Activated naive CD4-positive, alpha-beta T cell treated with anti-CD3 and anti-CD28 coated beads for 36 hours (primary cell): ENCODE measurements around the gene AK9. TPM values are rescaled to one million over a fixed set of nuclear protein-coding genes. Genes with fewer than 3 reads are reported as not detected.

Experiments
- CTCF ChIA-PET: fragments of 350-600 bp; sonication (Branson Sonifier 250); formaldehyde crosslinking; loops from one replicate; lab custom pipeline; 2021; ENCODE audit warnings: antibody characterized with exemption; lab: Charles Lee
- DNase-seq: peaks from one replicate; pipeline ENCODE4 v3.0.0-alpha.2; 2020
- H3K27ac Mint-ChIP-seq: one replicate; pipeline ENCODE4 v1.8.0; 2021; ENCODE audit warnings: mild to moderate bottlenecking, mixed read lengths
- H3K27me3 Mint-ChIP-seq: one replicate; pipeline ENCODE4 v1.8.0; 2021; ENCODE audit warnings: low read depth, mixed read lengths
- H3K36me3 Mint-ChIP-seq: one replicate; pipeline ENCODE4 v1.8.0; 2021; ENCODE audit warnings: low read depth, mixed read lengths
- H3K4me1 Mint-ChIP-seq: one replicate; pipeline ENCODE4 v1.8.0; 2021; ENCODE audit warnings: low read depth, mixed read lengths
- H3K4me3 Mint-ChIP-seq: one replicate; pipeline ENCODE4 v1.8.0; 2021; ENCODE audit warnings: mild to moderate bottlenecking, moderate library complexity, mixed read lengths
- H3K9me3 Mint-ChIP-seq: one replicate; pipeline ENCODE4 v1.8.0; 2021; ENCODE audit warnings: mixed read lengths
- intact Hi-C: fragments of 100-400 bp; cut with micrococcal nuclease; formaldehyde crosslinking; loops from one replicate; pipeline ENCODE4 v1.15.1; 2023
- total RNA-seq, 2 experiments: library from RNA; stranded (reverse); gene quantifications; one replicate each; pipeline ENCODE4 v1.2.3, GENCODE V29; 2021

Gene AK9
- total RNA-seq, 2 experiments from 2014 or later: 1.7 TPM

DNA sequence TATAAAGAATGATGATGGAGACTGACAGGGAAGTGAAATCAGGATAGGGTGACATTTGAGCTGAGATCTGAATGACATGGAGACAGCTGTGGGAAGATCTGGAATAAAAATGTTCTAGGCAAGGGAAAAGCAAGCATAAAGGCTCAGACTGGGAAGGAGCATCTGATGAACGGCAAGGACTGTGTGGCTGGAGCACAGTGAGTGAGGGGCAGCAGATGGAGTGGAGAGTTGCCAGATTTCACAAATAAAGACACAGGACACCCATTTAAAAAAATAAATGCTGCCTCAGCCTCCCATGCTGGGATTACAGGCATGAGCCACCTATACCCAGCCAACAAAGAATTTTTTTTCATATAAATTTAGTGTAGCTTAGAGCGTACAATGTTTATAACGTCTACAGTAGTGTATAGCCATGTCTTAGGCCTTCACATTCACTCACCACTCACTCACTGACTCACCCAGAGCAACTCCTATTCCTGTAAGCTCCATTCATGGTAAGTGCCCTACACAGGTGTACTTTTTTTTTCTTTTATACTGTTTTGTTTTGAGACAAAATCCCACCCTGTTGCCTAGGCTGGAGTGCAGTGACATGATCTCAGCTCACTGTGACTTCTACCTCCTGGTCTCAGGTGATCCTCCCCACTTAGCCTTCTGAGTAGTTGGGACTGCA is 205.6 kb downstream of the AK9 start:
- H3K4me1 Mint-ChIP-seq: peaks cover 24% of the 10 kb centered on the region
- no peak overlapping the region for H3K4me3 Mint-ChIP-seq
- peaks cover 13% of the 10 kb centered on the region for H3K36me3 Mint-ChIP-seq
- H3K9me3 Mint-ChIP-seq: no peaks in the 10 kb centered on the region
- intact Hi-C loops: no loop called here
- H3K27me3 Mint-ChIP-seq: no peaks in the 10 kb centered on the region
- no peak for DNase-seq
- H3K27ac Mint-ChIP-seq: no peak overlapping the region
- CTCF ChIA-PET: interaction anchor here (1.4 kb wide), 1 partner anchor 555 kb away, joined by 5 read pairs; no protein-coding TSS in a partner anchor

DNA sequence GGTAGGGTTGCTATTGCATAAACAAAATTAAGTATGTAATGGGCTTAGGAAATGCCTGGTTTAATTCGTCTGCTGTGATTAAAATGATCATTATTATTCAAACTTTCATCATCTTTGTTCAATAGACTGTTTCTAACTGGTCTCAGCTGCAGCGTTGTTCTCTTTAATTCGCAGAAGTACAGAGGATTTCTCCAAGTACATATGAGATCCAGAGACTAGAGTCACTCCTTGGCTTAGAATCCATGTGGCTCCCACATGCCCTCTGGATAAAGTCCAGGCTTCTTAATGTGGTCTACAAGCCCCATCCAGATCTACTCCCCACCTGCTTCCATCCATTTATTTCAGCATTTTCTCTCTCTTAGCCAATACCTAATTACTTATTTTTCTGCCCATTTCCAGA is 206.9 kb downstream of the AK9 start:
- peaks cover 18% of the 10 kb centered on the region for H3K36me3 Mint-ChIP-seq
- intact Hi-C loops: loop anchor here (5.0 kb wide), 1 partner anchor 927 kb away; no protein-coding TSS in a partner anchor

DNA sequence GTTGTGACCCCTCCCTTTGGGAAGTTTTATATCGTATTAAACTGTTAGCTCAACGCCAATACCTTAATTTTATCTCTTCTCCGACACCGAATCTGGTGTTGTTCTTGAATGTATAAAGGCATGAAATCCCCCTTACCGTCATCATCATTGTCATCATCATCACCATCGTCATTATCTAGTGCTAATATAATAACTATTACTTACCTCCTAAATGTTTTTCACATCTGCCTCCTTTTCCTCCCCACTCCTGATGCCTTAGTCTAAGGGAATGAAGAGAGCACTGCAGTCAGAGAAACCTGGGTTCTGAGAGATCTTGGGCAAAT is 207.3 kb downstream of the AK9 start:
- Mint-ChIP-seq H3K4me1 (peaks cover 31% of the 10 kb centered on the region), H3K27ac (no peak overlapping the region), H3K4me3 (peak overlapping the region; percentile 69), H3K27me3 (no peaks in the 10 kb centered on the region), H3K9me3 (no peaks in the 10 kb centered on the region), H3K36me3 (peaks cover 22% of the 10 kb centered on the region)
- intact Hi-C loops: loop anchor here (1.0 to 5.0 kb wide), 10 partner anchors 28 to 1391 kb away; partner anchors contain the start of genes AK9, AMD1, CD164 and CDC40
- DNase-seq: no peak
- CTCF ChIA-PET: no interaction called here

More for the DNA sequence above, 206.9 kb downstream of the AK9 start:
- no peaks in the 10 kb centered on the region for H3K27me3 Mint-ChIP-seq
- CTCF ChIA-PET: no interaction called here
- no peak overlapping the region for H3K27ac Mint-ChIP-seq
- peak overlapping the region; percentile 69 for H3K4me3 Mint-ChIP-seq
- H3K4me1 Mint-ChIP-seq: peaks cover 27% of the 10 kb centered on the region
- DNase-seq: no peak
- no peaks in the 10 kb centered on the region for H3K9me3 Mint-ChIP-seq

- peak; percentile 88 for DNase-seq
- peak within 1 kb of the TSS; percentile 85 for H3K4me3 Mint-ChIP-seq
- H3K9me3 Mint-ChIP-seq: no peaks in the 10 kb centered on the region
- H3K4me1 Mint-ChIP-seq: peaks cover 37% of the 10 kb centered on the region
- H3K27me3 Mint-ChIP-seq: no peaks in the 10 kb centered on the region
- H3K36me3 Mint-ChIP-seq: peaks cover 26% of the 10 kb centered on the region
- intact Hi-C loops: loop anchor here (1.0 to 5.0 kb wide), 10 partner anchors 28 to 1392 kb away; partner anchors contain the start of genes AK9, AMD1, CD164 and CDC40
- CTCF ChIA-PET: interaction anchor here (1.0 to 1.3 kb wide), 3 partner anchors 29 to 41 kb away, joined by 3 read pairs; no protein-coding TSS in a partner anchor
- peak within 1 kb of the TSS; percentile 80 for H3K27ac Mint-ChIP-seq
Measured at GRCh38 chr6:109482905-109483734, 207.9 kb downstream of the AK9 start, which contains the start of gene ZBTB24. TSS of gene ZBTB24 (minus strand) at chr6:109483219. CDS start at chr6:109482026, 1,193 bp downstream.

DNA sequence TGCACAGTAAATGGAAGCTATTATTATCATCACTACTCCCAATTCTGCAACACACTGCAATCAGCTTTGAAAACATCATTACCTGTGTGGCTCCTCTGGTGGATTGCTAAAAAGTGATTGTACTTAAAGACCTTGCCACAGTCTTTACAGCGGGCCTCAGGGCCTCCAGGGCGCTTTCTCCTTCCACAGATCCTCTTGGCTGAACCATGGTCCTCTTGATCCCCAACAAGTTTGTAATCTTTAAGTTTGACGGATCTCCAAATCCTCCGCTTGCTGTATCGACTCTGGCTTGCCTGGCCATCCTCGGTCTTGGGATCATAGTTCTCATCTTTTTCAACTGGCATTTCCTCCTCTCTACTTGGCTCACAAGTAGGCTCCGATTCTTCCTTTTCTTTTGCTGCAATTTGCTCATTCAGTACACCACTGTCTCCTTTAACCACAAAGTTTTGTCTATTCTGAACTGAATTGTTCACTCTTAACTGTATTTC is 210.0 kb downstream of the AK9 start:
- CTCF ChIA-PET: no interaction called here
- H3K9me3 Mint-ChIP-seq: no peaks in the 10 kb centered on the region
- peaks cover 56% of the 10 kb centered on the region for H3K4me1 Mint-ChIP-seq
- intact Hi-C loops: loop anchor here (5.0 kb wide), 1 partner anchor 924 kb away; no protein-coding TSS in a partner anchor
- peak overlapping the region; percentile 85 for H3K4me3 Mint-ChIP-seq
- no peak for DNase-seq
- H3K27ac Mint-ChIP-seq: peak overlapping the region; percentile 43
- H3K36me3 Mint-ChIP-seq: peaks cover 35% of the 10 kb centered on the region
- no peaks in the 10 kb centered on the region for H3K27me3 Mint-ChIP-seq

GRCh38 chr6:109478841-109479624 is 212.0 kb downstream of the AK9 start:
- no peaks in the 10 kb centered on the region for H3K9me3 Mint-ChIP-seq
- H3K27ac Mint-ChIP-seq: peak overlapping the region; percentile 84
- no peaks in the 10 kb centered on the region for H3K27me3 Mint-ChIP-seq
- intact Hi-C loops: no loop called here
- H3K36me3 Mint-ChIP-seq: peaks cover 44% of the 10 kb centered on the region
- peaks cover 66% of the 10 kb centered on the region for H3K4me1 Mint-ChIP-seq
- CTCF ChIA-PET: interaction anchor here (0.6 to 1.2 kb wide), 5 partner anchors 10 to 20 kb away, joined by 3 to 5 read pairs (median 3); no protein-coding TSS in a partner anchor
- H3K4me3 Mint-ChIP-seq: peak overlapping the region; percentile 72
- peak; percentile 45 for DNase-seq

GRCh38 chr6:109478222-109478805 is 212.7 kb downstream of the AK9 start:
- no peaks in the 10 kb centered on the region for H3K27me3 Mint-ChIP-seq
- no peak for DNase-seq
- H3K4me1 Mint-ChIP-seq: peaks cover 68% of the 10 kb centered on the region
- intact Hi-C loops: no loop called here
- H3K9me3 Mint-ChIP-seq: no peaks in the 10 kb centered on the region
- CTCF ChIA-PET: interaction anchor here (0.6 to 1.1 kb wide), 4 partner anchors 9 to 18 kb away, joined by 3 to 5 read pairs (median 4); no protein-coding TSS in a partner anchor
- peak overlapping the region; percentile 72 for H3K4me3 Mint-ChIP-seq
- H3K36me3 Mint-ChIP-seq: peaks cover 49% of the 10 kb centered on the region
- peak overlapping the region; percentile 84 for H3K27ac Mint-ChIP-seq

- intact Hi-C loops: no loop called here
- CTCF ChIA-PET: interaction anchor here (1.0 kb wide), 1 partner anchor 16 kb away, joined by 3 read pairs; no protein-coding TSS in a partner anchor
- peak overlapping the region; percentile 72 for H3K4me3 Mint-ChIP-seq
- no peaks in the 10 kb centered on the region for H3K9me3 Mint-ChIP-seq
- peak; percentile 22 for DNase-seq
- H3K27me3 Mint-ChIP-seq: no peaks in the 10 kb centered on the region
- peaks cover 74% of the 10 kb centered on the region for H3K4me1 Mint-ChIP-seq
- peak overlapping the region; percentile 84 for H3K27ac Mint-ChIP-seq
- H3K36me3 Mint-ChIP-seq: peaks cover 54% of the 10 kb centered on the region
Measured at GRCh38 chr6:109477725-109478124, 213.3 kb downstream of the AK9 start.

- no peaks in the 10 kb centered on the region for H3K27me3 Mint-ChIP-seq
- CTCF ChIA-PET: no interaction called here
- no peaks in the 10 kb centered on the region for H3K9me3 Mint-ChIP-seq
- peaks cover 59% of the 10 kb centered on the region for H3K36me3 Mint-ChIP-seq
- H3K27ac Mint-ChIP-seq: no peak overlapping the region
- H3K4me3 Mint-ChIP-seq: peak overlapping the region; percentile 72
- H3K4me1 Mint-ChIP-seq: peaks cover 80% of the 10 kb centered on the region
- intact Hi-C loops: no loop called here
- DNase-seq: no peak
Measured at GRCh38 chr6:109477184-109477583, 213.8 kb downstream of the AK9 start.

GRCh38 chr6:109475625-109476024 is 215.4 kb downstream of the AK9 start:
- Mint-ChIP-seq H3K4me1 (peaks cover 74% of the 10 kb centered on the region), H3K27ac (no peak overlapping the region), H3K36me3 (peaks cover 58% of the 10 kb centered on the region), H3K9me3 (no peaks in the 10 kb centered on the region), H3K4me3 (no peak overlapping the region), H3K27me3 (no peaks in the 10 kb centered on the region)
- CTCF ChIA-PET: interaction anchor here (0.7 kb wide), 1 partner anchor 288 kb away, joined by 3 read pairs; no protein-coding TSS in a partner anchor
- intact Hi-C loops: loop anchor here (1.0 kb wide), 1 partner anchor 16 kb away; no protein-coding TSS in a partner anchor
- no peak for DNase-seq

GRCh38 chr6:109474995-109475394 is 216.0 kb downstream of the AK9 start:
- intact Hi-C loops: loop anchor here (1.0 kb wide), 1 partner anchor 16 kb away; no protein-coding TSS in a partner anchor
- Mint-ChIP-seq H3K9me3 (no peaks in the 10 kb centered on the region), H3K27me3 (no peaks in the 10 kb centered on the region), H3K36me3 (peaks cover 56% of the 10 kb centered on the region), H3K27ac (peak overlapping the region; percentile 78), H3K4me3 (no peak overlapping the region), H3K4me1 (peaks cover 75% of the 10 kb centered on the region)
- DNase-seq: no peak
- CTCF ChIA-PET: no interaction called here
